Jurkat, Clone E6-1 (cell line): ENCODE data around the gene RPA4. TPM values are rescaled to one million over a fixed set of nuclear protein-coding genes. Genes with fewer than 3 reads are reported as not detected.
"Not testable (repeated sequence)": the region's sequence is repeated elsewhere in the genome, so short reads cannot be mapped to it uniquely, and the experiment has no call there.

Experiments used
- DNase-seq: peaks from one replicate; pipeline ENCODE4 v3.0.0-alpha.2; 2011; ENCODE audit warnings: low read depth, low spot score
- H3K4me3 ChIP-seq: 2 replicates; pipeline ENCODE4 v1.5.1; 2011; ENCODE audit warnings: mild to moderate bottlenecking, low read length, control low read depth, moderate library complexity
- polyA plus RNA-seq: library from polyadenylated mRNA; unstranded; fragments of >200 nt; gene quantifications from one replicate; pipeline ENCODE4 v1.2.1, GENCODE V29; 2012; ENCODE audit warnings: missing spikeins; ENCODE audit not compliant: insufficient read length, insufficient read depth

The RPA4 gene, protein sequence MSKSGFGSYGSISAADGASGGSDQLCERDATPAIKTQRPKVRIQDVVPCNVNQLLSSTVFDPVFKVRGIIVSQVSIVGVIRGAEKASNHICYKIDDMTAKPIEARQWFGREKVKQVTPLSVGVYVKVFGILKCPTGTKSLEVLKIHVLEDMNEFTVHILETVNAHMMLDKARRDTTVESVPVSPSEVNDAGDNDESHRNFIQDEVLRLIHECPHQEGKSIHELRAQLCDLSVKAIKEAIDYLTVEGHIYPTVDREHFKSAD
- not detected for polyA plus RNA-seq

DNA sequence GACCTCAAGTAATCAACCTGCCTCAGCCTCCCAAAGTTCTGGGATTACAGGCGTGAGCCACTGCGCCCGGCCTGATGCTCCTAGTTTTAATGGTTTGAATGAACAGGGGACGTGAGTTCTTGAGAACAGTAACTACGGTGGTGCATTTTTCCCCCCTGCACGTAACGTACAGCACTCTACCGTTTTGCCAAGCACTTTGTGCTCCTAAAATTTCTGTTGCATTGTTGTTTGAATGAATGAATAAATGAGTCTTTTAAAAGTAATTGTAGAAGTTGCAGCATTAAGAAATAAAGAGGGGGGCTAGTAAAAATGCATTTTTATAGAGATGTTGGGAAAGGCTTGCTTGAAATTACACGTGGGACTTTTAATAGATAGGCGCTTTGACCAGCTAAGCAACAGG is at the start of gene RPA4:
RPA4 (plus strand) TSS at position 301 of the 400 bp plus-strand sequence. CDS start 403 bp downstream, outside the sequence.
- no peak within 1 kb of the TSS for H3K4me3 ChIP-seq
- DNase-seq = no peak

DNA sequence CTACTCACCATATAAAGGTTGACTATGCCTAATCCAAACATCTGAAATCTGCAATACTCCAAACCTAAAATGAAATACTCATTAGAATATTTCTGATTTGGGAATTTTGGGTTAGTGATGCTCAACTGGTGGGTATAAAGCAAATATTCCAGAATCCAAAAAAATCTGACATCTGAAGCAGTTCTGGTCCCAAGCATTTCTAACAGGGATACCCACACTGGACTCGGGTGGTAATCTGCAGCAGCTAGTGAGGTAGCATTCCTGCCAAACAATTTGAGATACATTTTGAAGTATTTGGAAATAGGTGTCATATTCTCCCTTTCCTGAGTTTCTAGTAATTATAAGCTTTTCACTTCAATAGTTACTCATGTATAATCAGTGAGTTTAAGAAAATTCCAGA is 49.6 kb upstream of the RPA4 start:
- no peak for DNase-seq
- no peak overlapping the region for H3K4me3 ChIP-seq

DNA sequence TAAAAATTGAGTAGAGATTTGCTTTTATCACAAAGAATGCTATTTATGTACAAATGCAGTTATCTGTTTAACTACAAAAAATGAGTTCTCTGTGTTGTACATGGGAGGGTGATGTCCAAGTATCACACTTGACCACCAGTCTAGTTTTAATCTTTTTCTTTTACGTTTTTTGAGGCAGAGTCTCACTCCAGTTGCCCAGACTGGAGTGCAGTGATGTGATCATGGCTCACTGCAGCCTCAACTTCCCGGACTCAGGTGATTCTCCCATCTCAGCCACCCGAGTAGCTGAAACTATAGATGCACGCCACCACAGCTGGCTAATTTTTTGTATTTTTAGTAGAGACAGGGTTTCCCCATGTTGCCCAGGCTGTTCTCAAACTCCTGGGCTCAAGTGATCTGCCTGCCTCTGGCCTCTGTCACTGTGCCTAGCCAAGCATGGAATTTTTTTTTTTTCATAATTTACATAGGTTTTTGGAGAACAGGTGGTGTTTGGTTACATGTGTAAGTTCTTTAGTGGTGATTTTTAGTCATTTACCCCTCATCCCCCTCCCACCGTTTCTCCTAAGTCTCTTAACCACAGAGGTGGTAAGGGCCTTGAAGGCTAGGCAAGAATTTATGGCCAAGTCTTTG is 47.9 kb upstream of the RPA4 start:
- H3K4me3 ChIP-seq = no peak overlapping the region
- DNase-seq = no peak

DNA sequence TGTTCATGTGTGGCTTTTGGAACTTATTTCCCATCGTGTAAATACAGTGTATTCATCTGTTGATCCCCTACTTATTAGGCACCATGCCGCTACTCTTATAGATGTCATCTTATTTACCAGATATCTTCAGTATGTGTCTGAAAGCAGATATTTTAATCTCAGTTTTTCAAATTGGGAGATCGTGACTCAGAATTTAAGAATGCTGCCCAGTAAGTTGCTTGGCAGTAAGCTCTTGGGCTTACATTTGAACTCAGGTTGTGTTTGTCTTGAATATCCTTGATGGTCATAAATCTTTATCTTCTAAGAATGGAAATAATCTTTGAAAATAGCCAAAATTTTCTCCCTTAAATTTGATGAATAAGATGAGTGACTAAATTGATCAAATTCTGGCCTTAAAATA is 45.9 kb upstream of the RPA4 start:
- H3K4me3 ChIP-seq = no peak overlapping the region
- no peak for DNase-seq

DNA sequence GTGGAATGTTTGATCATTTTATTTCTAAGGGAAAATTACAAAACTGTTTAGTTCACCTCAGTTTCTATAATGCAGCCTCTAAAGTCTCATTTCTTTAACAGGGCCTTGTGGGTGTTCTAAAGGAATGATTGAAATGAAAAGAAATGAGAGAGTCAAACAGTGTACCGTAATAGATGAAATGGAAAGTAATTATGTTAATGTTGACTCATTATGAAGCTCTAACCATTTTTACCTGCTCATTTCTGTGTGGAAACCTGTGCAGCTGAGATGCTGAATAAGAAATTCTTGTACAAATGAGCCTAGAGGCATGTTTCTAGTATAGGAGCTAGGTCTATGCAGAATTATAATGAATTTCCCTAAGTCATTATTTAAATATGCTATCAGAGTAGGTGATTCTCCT is 45.2 kb upstream of the RPA4 start:
- H3K4me3 ChIP-seq = no peak overlapping the region
- DNase-seq = no peak

DNA sequence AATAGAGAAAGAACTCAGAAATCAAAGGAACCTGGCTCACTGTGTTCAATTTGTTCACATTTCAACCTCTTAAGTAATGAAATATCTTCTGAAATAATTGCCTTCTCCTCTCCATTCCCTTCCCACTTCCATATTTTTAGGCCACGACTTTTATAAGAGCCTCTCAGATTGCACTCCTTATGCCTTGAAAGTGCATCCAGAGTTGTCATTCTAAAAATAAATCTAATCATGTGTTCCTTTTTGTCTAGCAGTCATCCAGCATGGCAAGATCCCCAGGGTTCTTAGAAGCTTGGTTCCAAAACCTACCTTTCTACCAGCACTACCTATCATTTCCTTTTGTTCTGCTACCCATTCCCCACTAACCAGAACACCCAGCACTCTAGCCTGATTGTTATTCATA is 42.4 kb upstream of the RPA4 start:
- DNase-seq = no peak
- H3K4me3 ChIP-seq = no peak overlapping the region

DNA sequence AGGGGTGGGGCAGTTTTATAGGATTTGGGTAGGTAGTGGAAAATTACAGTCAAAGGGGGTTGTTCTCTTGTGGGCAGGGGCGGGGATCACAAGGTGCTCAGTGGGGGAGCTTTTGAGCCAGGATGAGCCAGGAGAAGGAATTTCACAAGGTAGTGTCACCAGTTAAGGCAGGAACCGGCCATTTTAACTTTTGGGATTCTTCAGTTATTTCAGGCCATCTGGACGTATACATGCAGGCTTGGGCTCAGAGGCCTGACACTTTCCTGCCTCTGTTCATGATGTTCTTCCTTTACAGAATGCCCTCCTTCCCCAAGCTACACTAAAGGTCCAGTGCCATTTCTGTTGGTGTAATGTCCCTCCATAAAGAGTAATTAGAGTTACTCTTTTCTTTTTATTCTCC is 41.8 kb upstream of the RPA4 start:
- not testable (repeated sequence) for H3K4me3 ChIP-seq, DNase-seq

DNA sequence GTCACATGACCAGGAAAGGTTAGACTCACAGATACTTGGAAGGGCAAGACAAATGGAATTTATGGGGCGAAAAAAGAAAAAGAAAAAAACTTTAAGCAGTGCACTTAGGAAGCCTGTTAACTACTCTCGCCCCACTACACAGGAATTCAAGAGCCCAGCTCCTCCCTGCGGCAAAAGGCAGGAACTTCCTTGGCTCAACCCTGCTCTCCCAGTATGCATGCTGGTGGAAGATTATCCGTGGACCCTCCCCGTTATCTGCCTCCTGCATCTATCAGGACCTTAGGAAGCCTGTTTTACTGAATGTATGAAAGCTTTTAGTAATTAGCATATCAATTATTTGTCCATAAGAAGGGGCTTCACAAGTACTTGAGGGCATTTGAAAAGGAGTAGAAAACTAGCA is 40.1 kb upstream of the RPA4 start:
- no peak for DNase-seq
- no peak overlapping the region for H3K4me3 ChIP-seq

DNA sequence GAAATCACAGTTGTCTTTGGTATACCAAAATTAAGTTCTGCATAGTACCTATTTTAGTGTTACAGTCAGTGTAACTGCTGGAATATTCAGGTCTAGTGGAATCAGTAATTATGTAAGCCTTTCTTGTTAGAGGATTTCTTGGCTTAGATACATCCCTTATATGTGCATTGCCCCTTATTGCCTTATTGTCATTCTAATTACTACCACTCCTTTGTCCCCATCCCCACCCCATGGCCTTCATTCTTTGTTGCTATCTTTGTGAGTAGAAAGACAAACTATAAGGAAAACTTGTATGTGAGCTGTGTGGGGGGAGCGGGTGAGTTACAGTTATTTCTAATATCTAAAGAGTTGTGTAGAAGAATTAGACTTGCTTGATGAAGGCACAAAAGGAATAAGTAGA is 36.9 kb upstream of the RPA4 start:
- no peak for DNase-seq
- no peak overlapping the region for H3K4me3 ChIP-seq

DNA sequence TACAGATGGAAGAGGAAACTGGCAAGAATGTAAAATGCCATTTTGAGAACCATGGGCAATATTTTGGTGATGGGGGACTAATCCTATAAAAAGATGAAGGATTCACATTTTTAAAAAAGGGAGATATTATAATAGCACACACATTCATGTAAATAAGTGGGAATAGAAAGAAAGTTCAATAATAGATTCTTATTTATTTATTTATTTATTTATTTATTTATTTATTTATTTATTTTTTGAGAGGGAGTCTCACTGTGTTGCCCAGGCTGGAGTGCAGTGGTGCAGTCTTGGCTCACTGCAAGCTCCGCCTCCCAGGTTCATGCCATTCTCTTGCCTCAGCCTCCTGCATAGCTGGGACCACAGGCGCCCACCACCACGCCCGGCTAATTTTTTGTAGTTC is 24.3 kb upstream of the RPA4 start:
- DNase-seq = not testable (repeated sequence)

DNA sequence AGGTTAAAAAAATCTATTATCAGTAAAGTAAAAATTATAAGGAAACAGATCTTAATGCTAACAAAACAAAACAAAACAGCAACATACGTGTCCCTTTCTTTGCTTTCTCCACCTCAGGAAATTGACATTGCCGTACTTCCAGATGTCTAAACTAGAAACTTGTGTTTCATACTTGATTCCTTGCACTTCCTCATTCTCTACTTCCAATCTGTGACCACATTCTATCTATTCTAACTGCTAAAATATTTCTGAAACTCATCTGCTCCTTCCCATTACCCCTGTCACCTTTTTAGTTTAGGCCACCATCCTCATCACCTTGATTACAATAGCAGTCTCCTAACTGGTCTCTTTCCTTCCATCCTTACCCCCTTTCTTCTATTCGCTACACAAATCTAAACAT is 22.5 kb upstream of the RPA4 start:
- DNase-seq = no peak
- H3K4me3 ChIP-seq = no peak overlapping the region

More for the DNA sequence above, 24.3 kb upstream of the RPA4 start:
- H3K4me3 ChIP-seq = not testable (repeated sequence)

DNA sequence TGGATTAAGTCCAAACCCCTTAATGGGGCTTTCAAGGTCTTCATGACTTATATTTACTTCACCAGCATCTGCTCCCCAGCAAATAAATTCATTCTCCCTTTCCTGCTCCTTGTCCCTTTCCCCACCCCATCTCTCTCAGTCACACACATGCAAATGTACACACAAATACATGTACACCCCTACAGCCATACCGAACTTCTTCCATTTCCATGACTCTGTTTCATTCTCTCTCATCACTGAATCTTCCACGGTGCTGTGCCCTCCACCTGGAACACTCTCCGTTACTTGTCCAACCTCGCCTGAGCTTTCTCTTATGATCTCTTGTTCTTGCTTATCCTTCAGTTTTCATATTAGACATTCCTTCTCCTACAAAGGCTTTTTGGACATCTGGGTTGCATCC is 22.0 kb upstream of the RPA4 start:
- DNase-seq = no peak

DNA sequence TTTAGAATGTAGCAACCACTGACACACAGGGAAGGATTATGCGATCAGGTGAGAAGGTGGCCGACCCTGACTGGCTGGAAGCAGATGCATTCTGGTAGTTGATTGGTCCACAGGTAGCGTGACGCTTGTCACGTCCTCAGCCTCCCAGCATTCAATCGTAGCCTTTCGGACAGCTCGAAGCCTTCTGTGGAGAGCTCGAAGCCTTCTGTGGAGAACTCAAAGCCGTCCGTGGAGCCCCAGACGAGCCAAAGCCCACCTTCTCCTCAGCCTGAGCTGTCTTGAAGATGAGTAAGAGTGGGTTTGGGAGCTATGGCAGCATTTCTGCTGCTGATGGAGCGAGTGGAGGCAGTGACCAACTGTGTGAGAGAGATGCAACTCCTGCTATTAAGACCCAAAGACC is 319 bp downstream of the RPA4 start:
- H3K4me3 ChIP-seq = no peak overlapping the region
- no peak for DNase-seq

More for the DNA sequence above, 22.0 kb upstream of the RPA4 start:
- H3K4me3 ChIP-seq = no peak overlapping the region

DNA sequence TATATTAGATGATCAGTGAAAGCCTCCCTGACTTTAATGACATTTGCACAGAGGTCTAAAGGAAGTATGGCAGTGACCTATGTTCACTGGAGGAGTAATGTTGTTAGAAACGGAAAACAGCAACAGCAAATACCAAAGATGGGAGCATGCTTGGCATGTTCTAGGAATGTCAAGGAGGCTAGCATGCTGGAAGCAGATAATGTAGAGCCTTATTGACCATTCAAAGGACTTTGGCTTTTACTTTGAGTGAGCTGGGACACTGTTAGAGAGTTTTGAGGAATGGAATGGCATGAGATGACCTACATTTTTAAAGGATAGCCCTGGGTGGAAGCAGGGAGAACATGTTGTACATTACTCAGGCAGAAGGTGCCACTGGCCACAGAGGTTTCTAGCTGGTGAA is 6.0 kb downstream of the RPA4 start:
- no peak for DNase-seq
- H3K4me3 ChIP-seq = no peak overlapping the region

DNA sequence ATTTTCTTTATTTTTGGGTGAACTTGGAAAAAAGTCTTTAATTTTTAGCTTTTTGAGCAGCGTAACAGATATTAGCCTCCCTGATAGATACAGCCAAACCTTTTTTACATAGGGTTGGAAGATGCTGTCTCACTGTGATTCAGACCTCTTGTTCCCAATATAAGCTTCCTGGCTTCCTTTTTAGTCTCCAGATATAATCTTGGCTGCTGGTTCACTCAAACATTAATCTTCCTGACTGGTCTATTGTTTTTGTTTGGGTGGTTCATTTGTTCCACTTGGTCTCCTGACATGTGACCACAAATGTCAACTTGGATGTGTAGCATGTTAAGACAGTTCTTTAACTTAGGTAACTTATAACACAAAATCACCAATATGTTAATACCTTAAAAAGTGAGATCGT is 23.0 kb downstream of the RPA4 start:
- no peak for DNase-seq
- no peak overlapping the region for H3K4me3 ChIP-seq

DNA sequence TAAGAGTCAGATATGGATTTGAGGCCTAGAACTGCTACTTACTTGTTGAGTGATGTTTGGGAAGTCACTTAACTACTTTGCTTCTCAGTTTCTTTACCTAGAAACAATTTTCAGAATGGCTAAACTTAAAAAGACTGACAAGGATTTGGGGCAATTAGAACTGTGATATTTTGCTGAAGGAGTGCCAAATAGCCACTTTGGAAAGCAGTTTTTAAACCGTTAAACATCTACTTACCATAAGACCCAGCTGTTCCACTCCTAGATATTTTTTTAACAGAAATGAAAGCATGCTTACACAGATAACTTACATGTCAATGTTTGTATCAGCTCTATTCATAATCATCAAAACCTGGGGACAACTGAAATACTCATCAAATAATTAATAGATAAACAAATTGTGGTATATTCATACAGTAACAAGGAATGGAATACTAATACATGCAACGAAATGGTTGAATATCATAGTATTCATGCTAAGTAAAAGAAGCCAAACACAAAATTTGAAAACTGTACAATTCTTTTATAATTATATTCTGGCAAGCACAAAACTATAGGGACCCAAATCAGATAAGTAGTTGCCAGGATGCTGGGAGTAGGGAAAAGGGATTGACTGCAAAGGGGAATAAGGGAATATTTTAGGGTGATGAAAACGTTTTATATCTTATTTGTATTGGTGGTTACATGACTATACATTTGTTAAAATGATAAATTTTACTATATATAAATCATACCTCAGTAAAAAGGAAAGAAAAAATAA is 24.0 kb downstream of the RPA4 start:
- H3K4me3 ChIP-seq = no peak overlapping the region
- no peak for DNase-seq

DNA sequence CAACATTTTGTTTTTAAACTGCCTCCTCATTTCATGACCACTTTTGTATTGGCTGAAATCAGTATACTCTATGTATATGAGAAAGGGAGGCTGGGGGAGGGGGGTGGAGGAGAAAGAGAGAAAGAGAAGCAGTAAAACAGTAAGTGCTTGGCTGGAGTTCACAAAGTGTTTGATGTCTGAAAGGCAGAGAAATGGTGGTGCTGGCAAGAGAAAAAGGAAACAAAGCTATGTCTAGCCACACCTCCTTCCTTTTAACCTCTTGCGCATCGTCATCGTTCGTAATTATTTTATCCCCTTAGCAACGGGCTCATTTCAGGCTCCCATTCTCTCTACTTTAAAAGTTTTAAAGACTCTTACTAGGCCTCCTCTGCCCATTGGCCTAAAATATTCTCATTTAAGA is 25.6 kb downstream of the RPA4 start:
- no peak for DNase-seq
- no peak overlapping the region for H3K4me3 ChIP-seq

DNA sequence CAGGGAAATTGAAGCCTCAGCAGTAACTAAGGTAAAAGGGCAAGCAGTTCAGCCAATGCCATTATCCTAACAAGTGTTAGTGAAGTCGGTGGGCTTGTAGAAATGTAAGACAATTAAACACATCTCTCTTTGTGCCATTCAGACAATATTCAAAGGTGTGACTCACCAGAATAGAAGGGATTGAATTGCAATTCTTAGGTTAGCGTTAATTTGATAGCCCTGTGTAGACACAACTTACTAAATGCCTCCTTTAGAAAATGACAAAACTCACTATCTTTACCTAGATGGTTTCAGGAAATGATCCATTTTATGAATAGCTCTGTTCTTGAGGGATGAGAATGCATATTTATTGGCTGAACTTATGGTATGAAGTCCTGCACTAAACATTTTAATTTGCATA is 35.2 kb downstream of the RPA4 start:
- no peak for DNase-seq

DNA sequence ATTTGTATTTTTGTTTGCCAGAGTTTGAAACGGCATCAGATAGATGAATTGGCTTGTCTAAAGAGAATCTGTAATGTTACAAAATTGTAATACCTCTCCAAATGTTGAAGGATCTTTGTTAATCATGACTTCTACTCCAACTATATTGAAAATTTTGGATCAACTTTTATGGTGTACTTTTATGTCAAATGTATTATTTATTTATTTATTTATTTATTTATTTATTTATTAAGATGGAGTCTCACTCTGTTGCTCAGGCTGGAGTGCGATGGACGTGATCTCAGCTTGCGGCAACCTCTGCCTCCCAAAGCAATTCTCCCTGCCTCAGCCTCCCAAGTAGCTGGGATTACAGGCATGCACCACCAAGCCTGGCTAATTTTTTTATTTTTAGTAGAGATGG is 36.0 kb downstream of the RPA4 start:
- no peak for DNase-seq
- no peak overlapping the region for H3K4me3 ChIP-seq

More for the DNA sequence above, 35.2 kb downstream of the RPA4 start:
- H3K4me3 ChIP-seq = no peak overlapping the region

DNA sequence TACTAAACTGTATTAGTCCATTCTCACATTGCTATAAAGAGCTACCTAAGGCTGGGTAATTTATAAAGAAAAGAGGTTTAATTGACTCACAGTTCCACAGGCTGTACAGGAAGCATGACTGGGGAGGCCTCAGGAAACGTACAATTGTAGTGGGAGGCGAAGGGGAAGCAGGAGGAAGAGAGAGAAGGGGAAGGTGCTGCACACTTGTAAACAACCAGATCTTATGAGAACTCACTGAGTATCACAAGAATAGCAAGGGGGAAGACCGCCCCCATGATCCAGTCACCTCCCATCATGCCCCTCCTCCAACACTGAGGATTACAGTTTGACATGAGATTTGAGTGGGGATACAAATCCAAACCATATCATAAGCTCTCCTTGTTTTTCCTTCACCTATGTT is 40.9 kb downstream of the RPA4 start:
- DNase-seq = no peak
- no peak overlapping the region for H3K4me3 ChIP-seq
